SK-N-SH (cell line): ENCODE measurements around the gene METTL13. TPM values are rescaled to one million over a fixed set of nuclear protein-coding genes. Genes with fewer than 3 reads are reported as not detected.

Source experiments
- CTCF ChIA-PET: fragments of 300-600, 350-600 bp; formaldehyde crosslinking; extraction: SDS; loops from one replicate; lab custom pipeline; 2021; lab: Yijun Ruan, JAX
- POLR2A ChIA-PET: fragments of 350-600 bp; sonication (Branson Sonifier 250); formaldehyde crosslinking; extraction: SDS; loops from one replicate; lab custom pipeline; 2020; ENCODE audit warnings: antibody characterized with exemption, inconsistent platforms; lab: Yijun Ruan, JAX
- DNase-seq: peaks from one replicate; pipeline ENCODE4 v3.0.0; 2012
- H2AFZ ChIP-seq: fragments of 200-600 bp; sonication (generic); 2 replicates; pipeline ENCODE4 v1.8.1; 2016; ENCODE audit warnings: antibody characterized with exemption, mild to moderate bottlenecking, low read depth
- H3F3A ChIP-seq: fragments of 200-600 bp; sonication (generic); replicated peaks from 2 replicates; pipeline ENCODE3; 2016; ENCODE audit warnings: antibody characterized with exemption, mild to moderate bottlenecking; ENCODE audit not compliant: insufficient read depth
- H3K27ac ChIP-seq, 2 experiments: fragments of 200-500 bp in 1 of 2; fragments of 200-600 bp in 1 of 2; sonication (Bioruptor generic) in 1 of 2; sonication (generic), shearing (Covaris generic) in 1 of 2; 2 replicates each; pipeline versions ENCODE4 v1.5.1 to v1.6.1; 2014 to 2016; ENCODE audit warnings: low read depth in 2 of 2, inconsistent platforms in 1 of 2, low read length in 1 of 2, mild to moderate bottlenecking in 1 of 2, mixed read lengths in 1 of 2
- H3K27me3 ChIP-seq: fragments of 200-600 bp; sonication (generic), shearing (Covaris generic); 2 replicates; pipeline ENCODE4 v1.6.1; 2016; ENCODE audit warnings: mixed run types; ENCODE audit not compliant: insufficient read depth
- H3K36me3 ChIP-seq, 2 experiments: fragments of 200-500 bp in 1 of 2; fragments of 200-600 bp in 1 of 2; sonication (Bioruptor generic) in 1 of 2; sonication (generic) in 1 of 2; replicated peaks in 1 of 2; 2 replicates each; pipeline versions ENCODE3 to v1.5.1; 2014 to 2016; ENCODE audit warnings: low read length in 1 of 2, mild to moderate bottlenecking in 1 of 2; ENCODE audit not compliant: insufficient read depth in 2 of 2, control insufficient read depth in 1 of 2
- H3K4me1 ChIP-seq, 2 experiments: fragments of 200-500 bp in 1 of 2; fragments of 200-600 bp in 1 of 2; sonication (Bioruptor generic) in 1 of 2; sonication (generic), shearing (Covaris generic) in 1 of 2; 2 replicates each; pipeline versions ENCODE4 v1.5.1 to v1.6.1; 2014 to 2016; ENCODE audit warnings: low read depth in 1 of 2, low read length in 1 of 2, mixed run types in 1 of 2; ENCODE audit not compliant: insufficient read depth in 2 of 2, control insufficient read depth in 1 of 2
- H3K4me2 ChIP-seq: fragments of 200-600 bp; sonication (generic), shearing (Covaris generic); 2 replicates; pipeline ENCODE4 v1.6.1; 2017; ENCODE audit warnings: mixed run types
- H3K4me3 ChIP-seq, 2 experiments: fragments of 200-500 bp in 1 of 2; fragments of 200-600 bp in 1 of 2; sonication (Bioruptor generic) in 1 of 2; sonication (generic), shearing (Covaris generic) in 1 of 2; 2 replicates each; pipeline versions ENCODE4 v1.5.1 to v1.8.1; 2014 to 2016; ENCODE audit warnings: low read depth in 2 of 2, inconsistent platforms in 1 of 2, low read length in 1 of 2, mild to moderate bottlenecking in 1 of 2, mixed read lengths in 1 of 2, moderate library complexity in 1 of 2
- H3K79me2 ChIP-seq: fragments of 200-600 bp; sonication (generic); 2 replicates; pipeline ENCODE4 v1.8.1; 2017; ENCODE audit warnings: mild to moderate bottlenecking; ENCODE audit not compliant: insufficient read depth
- H3K9ac ChIP-seq: fragments of 200-600 bp; sonication (generic); 2 replicates; pipeline ENCODE4 v1.6.1; 2017; ENCODE audit warnings: mixed run types
- H3K9me2 ChIP-seq: fragments of 200-600 bp; sonication (generic); 2 replicates; pipeline ENCODE4 v1.6.1; 2017; ENCODE audit warnings: mixed run types
- H3K9me3 ChIP-seq: fragments of 200-600 bp; sonication (generic); 2 replicates; pipeline ENCODE4 v1.6.1; 2017; ENCODE audit warnings: mixed run types, mild to moderate bottlenecking, moderate library complexity
- H4K20me1 ChIP-seq: fragments of 200-600 bp; sonication (generic); 2 replicates; pipeline ENCODE4 v1.6.1; 2017; ENCODE audit warnings: mild to moderate bottlenecking, mixed run types; ENCODE audit not compliant: insufficient read depth
- CHD2 ChIP-seq: fragments of 150-350 bp; IDR thresholded peaks from 2 replicates; pipeline ENCODE4 v1.6.1; 2018; ENCODE audit warnings: low read length; ENCODE audit not compliant: partially characterized antibody
- CTCF ChIP-seq: fragments of 200-600 bp; sonication (generic); IDR thresholded peaks from 2 replicates; pipeline ENCODE4 v1.6.1; 2017; ENCODE audit warnings: antibody characterized with exemption, mild to moderate bottlenecking, moderate library complexity
- EZH2phosphoT487 ChIP-seq: fragments of 200-600 bp; sonication (generic); IDR thresholded peaks from 2 replicates; pipeline ENCODE4 v1.6.1; 2017; ENCODE audit warnings: low read depth, mixed run types, mild to moderate bottlenecking, antibody characterized with exemption, moderate library complexity, borderline replicate concordance
- FOXJ3 ChIP-seq: sonication (generic); formaldehyde crosslinking; IDR thresholded peaks from 2 replicates; pipeline ENCODE4 v1.5.1; 2020; ENCODE audit warnings: mild to moderate bottlenecking, missing genetic modification reagents
- GATA2 ChIP-seq: sonication (generic); formaldehyde crosslinking; IDR thresholded peaks from 2 replicates; pipeline ENCODE4 v1.5.0; 2020; ENCODE audit warnings: mild to moderate bottlenecking, missing genetic modification reagents
- MEF2A ChIP-seq: IDR thresholded peaks from 2 replicates; pipeline ENCODE4 v1.4.0; 2012; ENCODE audit warnings: low read depth, borderline replicate concordance
- NFIC ChIP-seq: IDR thresholded peaks from 2 replicates; pipeline ENCODE4 v1.4.0; 2012; ENCODE audit warnings: borderline replicate concordance
- POLR2AphosphoS5 ChIP-seq: IDR thresholded peaks from 2 replicates; pipeline ENCODE4 v1.6.1; 2012; ENCODE audit warnings: low read depth, low read length
- RCOR1 ChIP-seq: fragments of 150-350 bp; IDR thresholded peaks from 2 replicates; pipeline ENCODE4 v1.6.1; 2017; ENCODE audit warnings: antibody characterized with exemption, low read length
- RFX5 ChIP-seq: IDR thresholded peaks from 2 replicates; pipeline ENCODE4 v1.6.1; 2012; ENCODE audit warnings: mild to moderate bottlenecking, improper control_type of control experiment, low read length
- RXRA ChIP-seq: IDR thresholded peaks from 2 replicates; pipeline ENCODE4 v1.4.0; 2012; ENCODE audit warnings: low read depth, mild to moderate bottlenecking, borderline replicate concordance
- SMC3 ChIP-seq: IDR thresholded peaks from 2 replicates; pipeline ENCODE4 v1.6.1; 2012; ENCODE audit warnings: low read depth, low read length, improper control_type of control experiment
- USF1 ChIP-seq: IDR thresholded peaks from 2 replicates; pipeline ENCODE4 v1.4.0; 2012; ENCODE audit warnings: low read depth, borderline replicate concordance
- WGBS: methylation state at CpG from one replicate; pipeline ENCODE4 v1.1.6; 2017; ENCODE audit warnings: low lambda C conversion rate; 5-methylcytosine and 5-hydroxymethylcytosine counted together
- polyA plus RNA-seq, 3 experiments: library from polyadenylated mRNA; depleted of rRNA; stranded (reverse); fragments of >200 nt; gene quantifications; 2 replicates each; pipeline ENCODE4 v1.2.3, GENCODE V29; 2012
- TF ChIP-seq, protein P1 (sequence below): IDR thresholded peaks from 2 replicates; pipeline ENCODE4 v1.6.1; 2012; ENCODE audit warnings: mild to moderate bottlenecking, low read depth, low read length, moderate library complexity

Gene METTL13
- polyA plus RNA-seq, 1 of the 3 experiments (the other 2 are of a cell fraction) = 32.7 TPM

GRCh38 chr1:171814692-171815091, 33.2 kb downstream of the METTL13 start:
- Histone ChIP-seq H3K9me3 (no peaks in the 10 kb centered on the region), H3K4me3 (no peak overlapping the region), H3K27ac (no peak overlapping the region), H3K9ac (no peak overlapping the region), H3K79me2 (no peaks in the 10 kb centered on the region), H3F3A (no peaks in the 10 kb centered on the region), H3K36me3 (no peaks in the 10 kb centered on the region), H2AFZ (no peak overlapping the region; the same call in 1 of the 2 replicates), H3K4me2 (no peak overlapping the region), H3K9me2 (no peaks in the 10 kb centered on the region), H3K4me1 (peaks cover 3 to 4% of the 10 kb centered on the region in 2 experiments; a peak in 2 of 4 replicates), H4K20me1 (no peaks in the 10 kb centered on the region), H3K27me3 (no peaks in the 10 kb centered on the region)
- 65% methylated on average over 2 of the region's 2 CpGs for WGBS
- TF ChIP-seq RCOR1 (no peak), MEF2A (no peak), POLR2AphosphoS5 (no peak), GATA2 (CRISPR knock-in tag) (no peak), NFIC (no peak), RFX5 (no peak), CHD2 (no peak), USF1 (no peak), EZH2phosphoT487 (no peak), RXRA (no peak), FOXJ3 (no peak), CTCF (no peak), SMC3 (no peak)
- TF ChIP-seq, protein P1, sequence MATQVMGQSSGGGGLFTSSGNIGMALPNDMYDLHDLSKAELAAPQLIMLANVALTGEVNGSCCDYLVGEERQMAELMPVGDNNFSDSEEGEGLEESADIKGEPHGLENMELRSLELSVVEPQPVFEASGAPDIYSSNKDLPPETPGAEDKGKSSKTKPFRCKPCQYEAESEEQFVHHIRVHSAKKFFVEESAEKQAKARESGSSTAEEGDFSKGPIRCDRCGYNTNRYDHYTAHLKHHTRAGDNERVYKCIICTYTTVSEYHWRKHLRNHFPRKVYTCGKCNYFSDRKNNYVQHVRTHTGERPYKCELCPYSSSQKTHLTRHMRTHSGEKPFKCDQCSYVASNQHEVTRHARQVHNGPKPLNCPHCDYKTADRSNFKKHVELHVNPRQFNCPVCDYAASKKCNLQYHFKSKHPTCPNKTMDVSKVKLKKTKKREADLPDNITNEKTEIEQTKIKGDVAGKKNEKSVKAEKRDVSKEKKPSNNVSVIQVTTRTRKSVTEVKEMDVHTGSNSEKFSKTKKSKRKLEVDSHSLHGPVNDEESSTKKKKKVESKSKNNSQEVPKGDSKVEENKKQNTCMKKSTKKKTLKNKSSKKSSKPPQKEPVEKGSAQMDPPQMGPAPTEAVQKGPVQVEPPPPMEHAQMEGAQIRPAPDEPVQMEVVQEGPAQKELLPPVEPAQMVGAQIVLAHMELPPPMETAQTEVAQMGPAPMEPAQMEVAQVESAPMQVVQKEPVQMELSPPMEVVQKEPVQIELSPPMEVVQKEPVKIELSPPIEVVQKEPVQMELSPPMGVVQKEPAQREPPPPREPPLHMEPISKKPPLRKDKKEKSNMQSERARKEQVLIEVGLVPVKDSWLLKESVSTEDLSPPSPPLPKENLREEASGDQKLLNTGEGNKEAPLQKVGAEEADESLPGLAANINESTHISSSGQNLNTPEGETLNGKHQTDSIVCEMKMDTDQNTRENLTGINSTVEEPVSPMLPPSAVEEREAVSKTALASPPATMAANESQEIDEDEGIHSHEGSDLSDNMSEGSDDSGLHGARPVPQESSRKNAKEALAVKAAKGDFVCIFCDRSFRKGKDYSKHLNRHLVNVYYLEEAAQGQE = no peak
- ChIA-PET CTCF (no interaction called here), POLR2A (no interaction called here)
- DNase-seq = no peak
